RPMI7951 (cell line): ENCODE results near the gene PRRG4. TPM values are rescaled to one million over a fixed set of nuclear protein-coding genes. Genes with fewer than 3 reads are reported as not detected.
"Not testable (repeated sequence)": the region's sequence is repeated elsewhere in the genome, so short reads cannot be mapped to it uniquely, and the experiment has no call there.

Experiments
- DNase-seq: peaks from one replicate; pipeline ENCODE4 v3.0.0-alpha.2; 2012; ENCODE audit warnings: low read depth
- total RNA-seq: library from RNA; depleted of rRNA; stranded (reverse); fragments of >200 nt; shearing (Covaris generic); gene quantifications from 2 replicates; pipeline ENCODE4 v1.2.3, GENCODE V29; 2014

Gene PRRG4
- total RNA-seq, 1 experiment from 2014 or later: 0.24 TPM

- no peak for DNase-seq
Measured at GRCh38 chr11:32830796-32831195, 1.1 kb downstream of the PRRG4 start.

GRCh38 chr11:32831221-32831620, 1.5 kb downstream of the PRRG4 start:
- no peak for DNase-seq

- DNase-seq: no peak
Measured at GRCh38 chr11:32833921-32834320, 4.2 kb downstream of the PRRG4 start.

GRCh38 chr11:32836946-32837345, 7.2 kb downstream of the PRRG4 start:
- DNase-seq: no peak

GRCh38 chr11:32838505-32839274, 9.0 kb downstream of the PRRG4 start:
- no peak for DNase-seq

- no peak for DNase-seq
Measured at GRCh38 chr11:32839308-32839707, 9.6 kb downstream of the PRRG4 start.

GRCh38 chr11:32840587-32840986, 10.9 kb downstream of the PRRG4 start:
- no peak for DNase-seq

GRCh38 chr11:32843544-32843943, 13.8 kb downstream of the PRRG4 start:
- DNase-seq: no peak

- DNase-seq: no peak
Measured at GRCh38 chr11:32847511-32847910, 17.8 kb downstream of the PRRG4 start.

GRCh38 chr11:32849761-32850160, 20.0 kb downstream of the PRRG4 start:
- DNase-seq: no peak

GRCh38 chr11:32851251-32851650, 21.5 kb downstream of the PRRG4 start:
- DNase-seq: no peak

GRCh38 chr11:32852207-32852606, 22.5 kb downstream of the PRRG4 start:
- peak; percentile 49 for DNase-seq

- no peak for DNase-seq
Measured at GRCh38 chr11:32855601-32856000, 25.9 kb downstream of the PRRG4 start.

- no peak for DNase-seq
Measured at GRCh38 chr11:32858731-32859130, 29.0 kb downstream of the PRRG4 start.

- DNase-seq: no peak
Measured at GRCh38 chr11:32861850-32862577, 32.3 kb downstream of the PRRG4 start.

GRCh38 chr11:32864555-32864954, 34.8 kb downstream of the PRRG4 start:
- no peak for DNase-seq

- not testable (repeated sequence) for DNase-seq
Measured at GRCh38 chr11:32868752-32869151, 39.0 kb downstream of the PRRG4 start.

GRCh38 chr11:32870676-32871075, 40.9 kb downstream of the PRRG4 start:
- peak; percentile 9 for DNase-seq

GRCh38 chr11:32874132-32874531, 44.4 kb downstream of the PRRG4 start:
- no peak for DNase-seq

GRCh38 chr11:32881286-32881685, 51.6 kb downstream of the PRRG4 start:
- no peak for DNase-seq

- DNase-seq: no peak
Measured at GRCh38 chr11:32883421-32883820, 53.7 kb downstream of the PRRG4 start.

- DNase-seq: no peak
Measured at GRCh38 chr11:32884023-32884422, 54.3 kb downstream of the PRRG4 start.

GRCh38 chr11:32884770-32885384, 55.1 kb downstream of the PRRG4 start:
- DNase-seq: peak; percentile 17
